HG03196 (cell line): ENCODE data around the gene LSS.
"Not testable (repeated sequence)": the region's sequence is repeated elsewhere in the genome, so short reads cannot be mapped to it uniquely, and the experiment has no call there.

Experiments used
- ATAC-seq: cut with Tn5 transposase; IDR thresholded peaks from one replicate; pipeline ENCODE4 v1.9.1; 2021; ENCODE audit not compliant: unreplicated experiment

The LSS gene

GRCh38 chr21:46171996-46172862 is 56.3 kb downstream of the LSS start:
- ATAC-seq, result no peak

- ATAC-seq, result no peak
Observed at GRCh38 chr21:46171585-46171984, 57.0 kb downstream of the LSS start.

GRCh38 chr21:46170436-46171193 is 58.0 kb downstream of the LSS start:
- ATAC-seq, result not testable (repeated sequence)

- no peak for ATAC-seq
Observed at GRCh38 chr21:46168659-46169386, 59.8 kb downstream of the LSS start.

GRCh38 chr21:46168238-46168637 is 60.3 kb downstream of the LSS start:
- ATAC-seq, result no peak

GRCh38 chr21:46165098-46165497 is 63.5 kb downstream of the LSS start:
- ATAC-seq, result no peak

- ATAC-seq, result no peak
Observed at GRCh38 chr21:46163380-46163779, 65.2 kb downstream of the LSS start.

- ATAC-seq, result no peak
Observed at GRCh38 chr21:46161633-46162592, 66.7 kb downstream of the LSS start.

GRCh38 chr21:46160907-46161632 is 67.5 kb downstream of the LSS start:
- no peak for ATAC-seq

GRCh38 chr21:46160657-46160906 is 68.0 kb downstream of the LSS start:
- no peak for ATAC-seq

GRCh38 chr21:46159841-46160656 is 68.5 kb downstream of the LSS start:
- no peak for ATAC-seq

- no peak for ATAC-seq
Observed at GRCh38 chr21:46159390-46159789, 69.2 kb downstream of the LSS start.

GRCh38 chr21:46158666-46159300 is 69.8 kb downstream of the LSS start:
- ATAC-seq, result no peak

- ATAC-seq, result no peak
Observed at GRCh38 chr21:46157987-46158451, 70.6 kb downstream of the LSS start.

GRCh38 chr21:46157396-46157986 is 71.1 kb downstream of the LSS start:
- ATAC-seq, result no peak

GRCh38 chr21:46156678-46157077 is 71.9 kb downstream of the LSS start:
- ATAC-seq, result no peak

GRCh38 chr21:46156378-46156645 is 72.3 kb downstream of the LSS start:
- ATAC-seq, result no peak
